HFF-Myc (cell line): Measurements from ENCODE around the gene CPEB2.

Experiments
- DNase-seq: peaks from one replicate; pipeline ENCODE4 v3.0.0-alpha.2; 2011; ENCODE audit warnings: low read depth; ENCODE audit errors: extremely low read depth
- H3K4me3 ChIP-seq: replicated peaks from 2 replicates; pipeline ENCODE4 v1.5.1; 2011; ENCODE audit warnings: low read depth, mild to moderate bottlenecking, control low read depth, low read length
- TF ChIP-seq, protein P1 (sequence below): IDR thresholded peaks from 2 replicates; pipeline ENCODE4 v1.5.1; 2012; ENCODE audit warnings: mild to moderate bottlenecking, low read depth, low read length, control low read depth; ENCODE audit errors: missing control alignments

Gene CPEB2

GRCh38 chr4:15027921-15028435 is 25.7 kb downstream of the CPEB2 start:
- TF ChIP-seq, protein P1, sequence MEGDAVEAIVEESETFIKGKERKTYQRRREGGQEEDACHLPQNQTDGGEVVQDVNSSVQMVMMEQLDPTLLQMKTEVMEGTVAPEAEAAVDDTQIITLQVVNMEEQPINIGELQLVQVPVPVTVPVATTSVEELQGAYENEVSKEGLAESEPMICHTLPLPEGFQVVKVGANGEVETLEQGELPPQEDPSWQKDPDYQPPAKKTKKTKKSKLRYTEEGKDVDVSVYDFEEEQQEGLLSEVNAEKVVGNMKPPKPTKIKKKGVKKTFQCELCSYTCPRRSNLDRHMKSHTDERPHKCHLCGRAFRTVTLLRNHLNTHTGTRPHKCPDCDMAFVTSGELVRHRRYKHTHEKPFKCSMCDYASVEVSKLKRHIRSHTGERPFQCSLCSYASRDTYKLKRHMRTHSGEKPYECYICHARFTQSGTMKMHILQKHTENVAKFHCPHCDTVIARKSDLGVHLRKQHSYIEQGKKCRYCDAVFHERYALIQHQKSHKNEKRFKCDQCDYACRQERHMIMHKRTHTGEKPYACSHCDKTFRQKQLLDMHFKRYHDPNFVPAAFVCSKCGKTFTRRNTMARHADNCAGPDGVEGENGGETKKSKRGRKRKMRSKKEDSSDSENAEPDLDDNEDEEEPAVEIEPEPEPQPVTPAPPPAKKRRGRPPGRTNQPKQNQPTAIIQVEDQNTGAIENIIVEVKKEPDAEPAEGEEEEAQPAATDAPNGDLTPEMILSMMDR, result no peak
- DNase-seq, result no peak
- no peak overlapping the region for H3K4me3 ChIP-seq

GRCh38 chr4:15031197-15031596 is 28.9 kb downstream of the CPEB2 start:
- DNase-seq, result no peak
- TF ChIP-seq, protein P1, result no peak
- H3K4me3 ChIP-seq, result no peak overlapping the region

DNA sequence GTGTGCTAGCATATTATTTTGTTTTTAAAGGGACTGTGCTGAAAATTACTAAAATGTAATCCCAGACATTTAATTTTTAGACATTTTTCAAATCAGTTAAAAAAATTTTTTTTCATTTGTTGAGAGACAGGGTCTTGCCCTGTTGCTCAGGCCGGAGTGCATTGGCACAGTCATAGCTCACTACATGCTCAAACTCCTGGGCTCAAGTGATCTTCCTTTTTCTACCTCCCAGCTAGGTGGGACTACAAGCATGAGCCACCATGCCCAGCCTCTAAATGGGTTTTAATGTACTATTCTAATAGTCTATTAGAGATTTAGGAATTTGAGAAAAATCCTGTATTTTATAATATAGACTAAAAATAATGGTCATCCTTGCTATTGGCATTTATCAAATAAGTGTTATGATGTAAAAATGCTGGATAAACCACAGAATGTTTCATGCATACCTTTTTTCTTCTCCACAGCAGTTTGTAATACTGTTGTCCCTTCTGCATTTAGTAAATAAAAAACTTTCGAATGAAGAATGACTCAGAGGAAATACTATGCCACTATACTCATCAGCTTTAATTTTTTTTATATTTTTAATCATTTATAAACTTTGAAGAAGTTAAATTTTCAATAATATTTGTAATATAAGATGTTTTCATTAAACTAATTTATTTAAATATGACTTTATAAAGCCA is 29.9 kb downstream of the CPEB2 start:
- DNase-seq, result no peak
- H3K4me3 ChIP-seq, result no peak overlapping the region
- TF ChIP-seq, protein P1, result no peak

- TF ChIP-seq, protein P1, result no peak
- no peak overlapping the region for H3K4me3 ChIP-seq
- peak; percentile 15 for DNase-seq
Measured at GRCh38 chr4:15034071-15034764, 31.9 kb downstream of the CPEB2 start.

GRCh38 chr4:15035159-15035558 is 32.9 kb downstream of the CPEB2 start:
- no peak overlapping the region for H3K4me3 ChIP-seq
- DNase-seq, result no peak
- TF ChIP-seq, protein P1, result no peak

DNA sequence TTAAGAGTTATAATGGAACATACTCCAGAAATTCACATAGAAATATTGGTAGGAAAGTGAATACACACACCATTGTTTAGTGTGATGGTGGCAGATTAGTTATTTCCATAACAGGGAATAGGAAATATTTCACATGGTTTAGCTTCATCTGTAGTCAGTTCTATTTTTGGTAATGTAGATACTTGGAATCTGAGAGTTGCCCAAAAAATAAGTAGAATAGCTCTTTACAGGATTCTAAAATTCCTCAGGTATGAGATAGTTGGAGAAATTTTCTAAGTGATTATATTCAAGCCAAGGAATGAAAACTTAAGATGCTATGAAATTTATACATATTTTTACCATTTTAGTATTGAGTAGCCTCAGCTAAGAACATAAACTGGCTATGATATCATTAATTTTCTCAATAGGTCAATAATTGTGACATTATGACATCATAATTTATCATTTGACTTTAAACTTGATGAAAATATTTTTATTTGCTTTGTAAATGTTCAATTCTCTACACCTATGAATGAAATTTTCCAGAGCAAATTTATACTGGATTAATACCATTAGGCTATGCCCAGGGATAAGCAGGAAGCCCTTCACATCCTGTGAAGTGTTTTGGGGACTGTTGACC is 35.8 kb downstream of the CPEB2 start:
- TF ChIP-seq, protein P1, result no peak
- no peak overlapping the region for H3K4me3 ChIP-seq
- DNase-seq, result no peak
